GM12878 (cell line): ENCODE data around the gene ATN1. TPM values are rescaled to one million over a fixed set of nuclear protein-coding genes. Genes with fewer than 3 reads are reported as not detected.

Source experiments
- ATF3 ChIP-seq: IDR thresholded peaks from 2 replicates; pipeline ENCODE4 v1.6.1; 2011; ENCODE audit warnings: low read depth, mild to moderate bottlenecking, low read length, moderate library complexity, borderline replicate concordance; ENCODE audit errors: extremely low read depth
- BHLHE40 ChIP-seq, 2 experiments: fragments of 450-650 bp in 1 of 2; IDR thresholded peaks; 2 replicates each; pipeline ENCODE4 v1.6.1; 2011 to 2017; ENCODE audit warnings: low read depth in 2 of 2, borderline replicate concordance in 1 of 2, improper control_type of control experiment in 1 of 2, low read length in 1 of 2, mild to moderate bottlenecking in 1 of 2
- BMI1 ChIP-seq: fragments of 450-650 bp; IDR thresholded peaks from 2 replicates; pipeline ENCODE4 v1.6.1; 2016; ENCODE audit warnings: mild to moderate bottlenecking, moderate library complexity, borderline replicate concordance
- CEBPZ ChIP-seq: fragments of 150-350 bp; IDR thresholded peaks from 2 replicates; pipeline ENCODE4 v1.6.1; 2016; ENCODE audit warnings: low read depth, low read length
- DPF2 ChIP-seq: fragments of 450-650 bp; IDR thresholded peaks from 2 replicates; pipeline ENCODE4 v1.6.1; 2017; ENCODE audit warnings: mild to moderate bottlenecking
- ESRRA ChIP-seq: IDR thresholded peaks from 2 replicates; pipeline ENCODE4 v1.6.1; 2012; ENCODE audit warnings: mild to moderate bottlenecking, low read length, improper control_type of control experiment
- HDAC2 ChIP-seq: fragments of 200-600 bp; sonication (generic); IDR thresholded peaks from 2 replicates; pipeline ENCODE4 v1.6.1; 2017
- IKZF2 ChIP-seq, 2 experiments: fragments of 450-650 bp; IDR thresholded peaks; 2 replicates each; pipeline ENCODE4 v1.6.1; 2017; ENCODE audit warnings: mild to moderate bottlenecking in 2 of 2, moderate library complexity in 2 of 2
- LARP7 ChIP-seq: fragments of 450-650 bp; IDR thresholded peaks from 2 replicates; pipeline ENCODE4 v1.6.1; 2017; ENCODE audit warnings: mild to moderate bottlenecking
- MEF2B ChIP-seq: fragments of 450-650 bp; IDR thresholded peaks from 2 replicates; pipeline ENCODE4 v1.6.1; 2018; ENCODE audit warnings: mild to moderate bottlenecking, moderate library complexity; ENCODE audit not compliant: partially characterized antibody, poor library complexity, severe bottlenecking
- NFXL1 ChIP-seq: fragments of 450-650 bp; IDR thresholded peaks from 2 replicates; pipeline ENCODE4 v1.6.1; 2017; ENCODE audit warnings: antibody characterized with exemption, mild to moderate bottlenecking, borderline replicate concordance
- NKRF ChIP-seq: fragments of 450-650 bp; conservative IDR thresholded peaks from 2 replicates; pipeline ENCODE4 v1.6.1; 2017; ENCODE audit warnings: mild to moderate bottlenecking, moderate library complexity
- NRF1 ChIP-seq: conservative IDR thresholded peaks from 2 replicates; pipeline ENCODE4 v1.6.1; 2011; ENCODE audit warnings: mild to moderate bottlenecking, low read depth, low read length, improper control_type of control experiment
- POLR2A ChIP-seq: IDR thresholded peaks from 2 replicates; pipeline ENCODE4 v1.6.1; 2011; ENCODE audit warnings: low read depth, mild to moderate bottlenecking, low read length
- RFX5 ChIP-seq: IDR thresholded peaks from 2 replicates; pipeline ENCODE4 v1.6.1; 2011; ENCODE audit warnings: low read depth, low read length, improper control_type of control experiment
- SMC3 ChIP-seq: IDR thresholded peaks from 2 replicates; pipeline ENCODE4 v1.6.1; 2011; ENCODE audit warnings: low read length, improper control_type of control experiment, borderline replicate concordance
- SRF ChIP-seq, 2 experiments: IDR thresholded peaks; 2 replicates each; pipeline ENCODE4 v1.6.1; 2011; ENCODE audit warnings: low read depth in 2 of 2, low read length in 2 of 2, mild to moderate bottlenecking in 1 of 2, moderate library complexity in 1 of 2
- USF1 ChIP-seq: IDR thresholded peaks from 2 replicates; pipeline ENCODE4 v1.6.1; 2011; ENCODE audit warnings: borderline replicate concordance, low read depth, mild to moderate bottlenecking, moderate library complexity, mixed read lengths, low read length; ENCODE audit not compliant: insufficient read depth; ENCODE audit errors: extremely low read length
- YBX1 ChIP-seq: fragments of 450-650 bp; IDR thresholded peaks from 2 replicates; pipeline ENCODE4 v1.6.1; 2016; ENCODE audit warnings: antibody characterized with exemption
- ZBTB33 ChIP-seq: fragments of 450-650 bp; IDR thresholded peaks from 2 replicates; pipeline ENCODE4 v1.6.1; 2017; ENCODE audit warnings: mild to moderate bottlenecking
- ZNF274 ChIP-seq: IDR thresholded peaks from one replicate; pipeline ENCODE4 v1.8.0; 2011; ENCODE audit not compliant: insufficient read length, insufficient read depth
- polyA plus RNA-seq, 11 experiments: library from polyadenylated mRNA; depleted of rRNA in 4 of 11; unstranded in 6 of 11; stranded (reverse) in 5 of 11; fragments of >200 nt; fragmentation: Nextera tagmentation in 4 of 11; fragmentation: Illumina TruSeq in 1 of 11; extraction: Ambion mirVana in 4 of 11; extraction: Trizol in 1 of 11; gene quantifications; 1 replicate in 1 of 11; 2 replicates in 10 of 11; pipeline versions ENCODE4 v1.2.1 to v1.2.3, GENCODE V29; 2011 to 2016; ENCODE audit warnings: inconsistent platforms in 2 of 11, missing spikeins in 2 of 11, low read depth in 1 of 11
- total RNA-seq, 4 experiments: library from RNA; depleted of rRNA in 3 of 4; stranded (reverse); fragments of >200 nt in 3 of 4; fragmentation: Illumina TruSeq in 1 of 4; extraction: Trizol in 1 of 4; gene quantifications; 2 replicates each; pipeline versions ENCODE4 v1.2.1 to v1.2.3, GENCODE V29; 2013 to 2021

The ATN1 gene
- total and polyA plus RNA-seq, 10 of the 15 experiments (the other 5 are each of a cell fraction or from before 2014, with no cell fraction given), result 0.08 to 44.5 (median 5.0) TPM

GRCh38 chr12:6960593-6961277, 33.0 kb downstream of the ATN1 start (continued):
- no peak for TF ChIP-seq NKRF
- TF ChIP-seq BMI1, result no peak
- no peak for TF ChIP-seq DPF2
- TF ChIP-seq RFX5, result no peak
- no peak for TF ChIP-seq IKZF2 (IDR thresholded peaks at IDR 0.05)
- no peak for TF ChIP-seq ZNF274
- no peak for TF ChIP-seq POLR2A
- TF ChIP-seq ATF3, result no peak
- TF ChIP-seq USF1, result no peak
- TF ChIP-seq NFXL1, result no peak
- TF ChIP-seq YBX1, result no peak
- TF ChIP-seq CEBPZ, result no peak
- TF ChIP-seq SRF (IDR thresholded peaks at IDR 0.05; ENCODE audit: low read depth in 2 of 2, low read length in 2 of 2), result 0 out of 4 replicates have a peak, but pooled peaks of 1 of the 2 experiments have one; percentile 21
- TF ChIP-seq BHLHE40 (IDR thresholded peaks at IDR 0.05; ENCODE audit: borderline replicate concordance in 1 of 2, low read depth in 2 of 2, low read length in 1 of 2), result peak; percentile 39 to 46; a peak in 1 of 4 replicates
- TF ChIP-seq MEF2B, result peak; percentile 13
- no peak; the same call in 1 of the 2 replicates for TF ChIP-seq LARP7
- TF ChIP-seq NRF1, result no peak
- no peak for TF ChIP-seq ZBTB33
- no peak for TF ChIP-seq ESRRA
- TF ChIP-seq HDAC2, result no peak
- peak; percentile 64 for TF ChIP-seq SMC3
